Breast epithelium (tissue), 3 donors: ENCODE data around the gene EPG5.

Experiments
- CTCF ChIP-seq, 3 donors: fragments of 450-650 bp; IDR thresholded peaks; one replicate each; pipeline ENCODE4 v1.5.1; 2016 to 2017; ENCODE audit warnings: antibody characterized with exemption in 3 of 3, mild to moderate bottlenecking in 3 of 3, moderate library complexity in 3 of 3
- POLR2A ChIP-seq: fragments of 450-650 bp; IDR thresholded peaks from one replicate; pipeline ENCODE4 v1.6.1; 2016; ENCODE audit warnings: antibody characterized with exemption, mild to moderate bottlenecking, moderate library complexity
- POLR2AphosphoS5 ChIP-seq, 3 donors: sonication (generic); formaldehyde crosslinking; IDR thresholded peaks; one replicate each; pipeline ENCODE4 v1.6.1; 2017; ENCODE audit warnings: antibody characterized with exemption in 3 of 3

GRCh38 chr18:45984546-45985235, 17.6 kb upstream of the EPG5 start:
- TF ChIP-seq CTCF (IDR thresholded peaks at IDR 0.05) (no peak), POLR2A (no peak), POLR2AphosphoS5 (IDR thresholded peaks at IDR 0.05) (no peak)
